ENCODE results near the gene GABRG1.
A peak's percentile ranks its signal among the peaks of the same experiment; 100 is the strongest.

Gene GABRG1
- 0 to 2.5 (median 0) reads per million in 17 experiments for total RNA-seq

- no peak for DNase-seq
These were observed at the start of gene GABRG1 for GRCh38 chr4:46123913-46124755. GABRG1 (minus strand) TSS chr4:46124054; CDS start chr4:46123913, 141 bp downstream.

- DNase-seq: no peak
These were observed 23.1 kb upstream of the GABRG1 start for GRCh38 chr4:46146993-46147392.

GRCh38 chr4:46131498-46132057 lies 7.7 kb upstream of the GABRG1 start:
- DNase-seq: no peak

- DNase-seq: no peak
These were observed 1.0 kb upstream of the GABRG1 start for GRCh38 chr4:46124773-46125413.

GRCh38 chr4:46081674-46082073 lies 42.2 kb downstream of the GABRG1 start:
- DNase-seq: no peak

- DNase-seq: no peak
These were observed 42.6 kb downstream of the GABRG1 start for GRCh38 chr4:46081248-46081647.

GRCh38 chr4:46073778-46074177 lies 50.1 kb downstream of the GABRG1 start:
- DNase-seq: no peak

- no peak for DNase-seq
These were observed 72.5 kb downstream of the GABRG1 start for GRCh38 chr4:46051392-46051791.

GRCh38 chr4:46032056-46032455 lies 91.8 kb downstream of the GABRG1 start:
- no peak for DNase-seq

- DNase-seq: peak in 1 of 4 experiments; percentile 1
These were observed 107.5 kb downstream of the GABRG1 start for GRCh38 chr4:46016306-46016705.

- DNase-seq: no peak
These were observed 131.1 kb downstream of the GABRG1 start for GRCh38 chr4:45992728-45993127.

GRCh38 chr4:45989775-45990174 lies 134.1 kb downstream of the GABRG1 start:
- DNase-seq: no peak

- DNase-seq: no peak
These were observed 136.0 kb downstream of the GABRG1 start for GRCh38 chr4:45987858-45988257.
